HG02571 (cell line): ENCODE measurements around the gene LSM6.

Experiments
- ATAC-seq: cut with Tn5 transposase; IDR thresholded peaks from one replicate; pipeline ENCODE4 v1.9.1; 2021; ENCODE audit warnings: mild to moderate bottlenecking, moderate library complexity; ENCODE audit not compliant: unreplicated experiment

Gene LSM6

DNA sequence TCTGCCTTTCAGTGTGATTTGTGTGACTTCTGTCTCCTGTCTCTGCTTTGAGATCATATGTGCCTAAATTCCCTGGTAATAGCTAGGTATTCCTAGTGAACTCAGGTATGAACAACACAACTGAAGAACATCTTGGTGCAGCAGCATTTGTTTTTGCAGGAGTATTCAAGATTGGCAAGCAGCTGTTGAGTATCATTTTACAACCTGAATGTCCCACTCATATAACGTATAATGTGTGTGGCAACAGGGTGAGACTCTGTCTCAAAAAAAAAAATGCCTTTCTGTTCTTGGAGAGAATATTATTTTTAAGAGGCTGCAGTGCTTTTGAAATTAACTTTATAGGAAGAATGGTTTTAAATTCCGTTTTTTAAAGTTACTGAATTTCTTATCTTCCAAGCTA, 7.7 kb downstream of the LSM6 start:
- ATAC-seq: no peak

DNA sequence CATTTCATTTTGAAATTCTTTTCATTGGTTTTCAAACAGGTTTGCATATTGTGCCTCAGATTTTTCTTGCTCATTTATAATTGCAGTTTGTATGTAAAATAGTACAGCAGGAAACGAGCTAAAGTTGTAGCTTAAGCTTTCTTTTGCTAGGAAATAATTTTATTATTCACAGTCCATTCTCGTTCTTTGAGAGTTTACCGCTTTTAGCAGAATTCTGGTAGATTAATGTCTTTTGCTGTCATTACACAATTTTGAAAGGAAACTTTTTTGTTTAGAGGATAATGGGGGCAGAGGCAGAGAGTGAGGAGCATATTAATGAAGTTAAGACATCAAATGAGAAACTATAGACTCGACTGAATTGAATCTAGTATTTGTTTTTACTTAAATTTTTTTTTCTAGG, 10.5 kb downstream of the LSM6 start:
- ATAC-seq: no peak

DNA sequence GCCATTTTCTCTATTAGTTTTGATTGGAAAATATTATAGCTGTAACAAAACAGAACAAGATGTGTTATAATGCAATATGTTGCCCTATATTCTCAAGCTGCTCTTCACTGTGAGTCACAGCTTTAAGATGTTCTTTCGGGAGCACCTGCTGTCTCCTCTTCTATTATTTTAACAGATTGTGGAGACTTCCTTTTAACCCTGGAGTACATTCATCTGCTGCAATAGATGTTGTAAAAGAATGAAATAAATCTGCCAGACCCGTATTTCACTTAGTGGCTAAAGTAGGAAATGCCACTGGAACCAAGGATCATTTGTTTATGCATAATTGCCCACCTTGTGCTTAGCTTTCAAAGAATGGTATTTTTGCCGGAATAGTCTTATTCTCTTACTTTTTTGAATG, 11.1 kb downstream of the LSM6 start:
- no peak for ATAC-seq

DNA sequence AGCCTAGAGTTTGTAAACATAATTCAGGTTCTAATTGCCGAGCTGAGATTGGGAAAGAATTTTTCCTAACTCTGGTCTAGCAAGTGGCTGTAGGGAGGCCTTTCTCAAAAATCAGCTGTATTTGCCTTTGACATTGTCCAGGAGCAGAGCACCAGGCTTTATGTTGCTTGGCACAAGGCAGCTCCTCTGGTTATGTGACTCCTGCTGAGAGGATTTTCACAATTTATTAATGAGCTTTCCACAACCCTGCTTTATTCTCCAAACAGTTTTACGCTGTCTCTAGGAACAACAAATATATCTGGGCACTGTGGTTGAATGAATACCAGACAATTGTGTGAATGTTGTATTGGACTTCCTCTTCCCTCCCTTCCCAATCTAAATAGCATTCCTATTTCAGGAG, 14.9 kb downstream of the LSM6 start:
- no peak for ATAC-seq

DNA sequence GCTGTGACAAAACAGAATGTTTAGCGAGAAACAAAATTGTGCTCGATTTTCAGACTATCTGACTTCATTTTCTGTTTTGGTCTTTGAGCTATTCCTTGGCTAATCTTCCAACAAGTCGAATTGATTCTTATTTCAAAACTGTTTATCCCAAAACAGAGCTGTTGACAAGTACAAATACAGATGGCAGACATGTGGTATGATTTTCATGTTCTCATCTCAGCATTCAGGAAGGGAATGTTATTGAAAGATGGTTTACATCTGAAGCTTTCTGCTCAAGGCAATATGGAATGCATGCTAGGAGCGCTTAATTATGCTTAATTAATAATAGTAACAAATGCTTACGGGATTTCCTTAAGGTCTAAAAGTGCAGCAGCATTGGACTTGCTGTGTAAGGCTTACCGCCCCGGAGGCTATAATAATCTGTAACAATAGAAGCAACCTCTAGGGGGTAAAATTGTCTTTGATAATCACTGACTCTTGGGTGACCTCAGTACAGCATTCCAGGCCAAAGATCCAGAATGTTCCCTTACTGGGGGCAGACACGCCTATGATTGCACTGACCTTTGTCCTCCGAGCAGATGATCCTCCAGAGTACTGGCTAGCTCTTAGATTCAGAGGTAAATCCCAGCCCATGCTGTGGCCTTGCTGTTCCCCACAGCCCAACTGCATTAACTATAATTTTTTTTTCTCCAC, 16.4 kb downstream of the LSM6 start:
- no peak for ATAC-seq

DNA sequence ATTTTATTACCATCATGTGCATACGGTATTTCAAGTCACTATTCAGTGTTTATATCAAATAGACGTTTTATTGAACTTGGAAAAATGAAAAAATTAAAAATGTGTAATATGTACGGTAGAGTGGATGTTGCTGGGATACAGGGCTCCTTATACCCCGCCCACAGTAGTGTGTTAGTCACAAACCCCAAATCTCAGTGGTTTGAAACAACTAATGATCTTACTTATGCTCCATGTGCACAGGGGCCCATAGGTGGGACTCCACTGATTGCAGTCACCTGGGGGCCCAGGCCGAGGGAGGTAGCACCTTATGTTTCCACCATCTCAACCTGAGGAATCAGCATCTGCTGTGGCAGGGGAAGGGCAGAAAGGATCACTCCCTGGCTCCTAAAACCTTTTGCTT, 18.1 kb downstream of the LSM6 start:
- ATAC-seq: no peak

DNA sequence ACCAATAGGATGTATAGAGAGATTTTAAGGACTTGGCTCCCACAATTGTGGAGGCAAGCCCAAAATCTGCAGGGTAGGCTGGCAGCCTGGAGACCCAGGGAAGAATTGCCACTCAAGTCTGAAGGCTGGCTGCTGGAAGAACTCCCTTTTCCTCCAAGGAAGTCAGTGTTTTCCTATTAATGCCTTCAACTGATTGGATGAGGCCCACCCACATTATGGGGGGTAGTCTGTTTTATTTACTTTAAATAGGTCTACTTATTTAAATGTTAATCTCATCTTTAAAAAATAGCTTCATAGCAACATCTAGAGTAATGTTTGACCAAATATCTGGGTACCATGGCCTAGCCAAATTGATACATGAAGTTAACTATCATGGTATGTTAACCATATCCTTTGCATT, 18.7 kb downstream of the LSM6 start:
- no peak for ATAC-seq

DNA sequence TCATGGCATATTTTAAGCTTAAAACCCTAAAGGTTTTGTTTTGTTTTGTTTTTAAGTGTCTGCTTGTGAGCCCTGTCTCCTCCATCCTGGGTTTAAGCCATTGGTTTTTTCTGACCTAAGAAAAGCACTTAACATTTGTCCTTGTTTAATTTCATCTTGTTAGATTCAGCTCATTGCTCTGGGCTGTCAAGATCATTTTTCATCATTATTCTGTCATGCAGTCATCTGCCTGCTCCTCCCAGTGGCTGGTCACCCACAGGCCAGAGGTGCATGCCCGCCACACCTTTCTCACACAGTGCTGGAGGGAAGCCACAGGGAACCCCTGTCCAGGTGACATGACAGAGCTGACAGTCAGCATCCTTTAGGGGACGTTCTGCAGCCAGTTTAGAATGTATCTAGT, 27.1 kb downstream of the LSM6 start:
- ATAC-seq: no peak

DNA sequence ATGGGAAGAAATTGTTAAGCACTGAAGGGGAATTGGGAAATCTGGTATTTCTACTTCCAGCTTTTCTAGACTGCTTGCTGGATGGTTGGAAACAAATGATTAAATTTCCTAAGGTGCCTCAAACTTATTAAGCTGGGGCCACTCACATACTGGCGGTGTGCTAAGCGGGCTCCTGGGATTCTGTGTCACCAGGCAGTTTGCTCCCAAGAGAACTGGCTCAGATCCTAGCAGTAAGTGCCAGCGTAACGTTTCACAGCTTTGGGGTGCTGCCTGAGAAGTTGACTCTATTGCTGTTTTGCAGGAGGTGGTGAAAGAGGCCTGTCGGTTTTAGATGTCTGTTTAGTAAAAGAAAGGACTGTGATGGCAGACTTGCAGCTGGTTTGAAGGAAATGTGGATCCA, 31.9 kb downstream of the LSM6 start:
- ATAC-seq: no peak

DNA sequence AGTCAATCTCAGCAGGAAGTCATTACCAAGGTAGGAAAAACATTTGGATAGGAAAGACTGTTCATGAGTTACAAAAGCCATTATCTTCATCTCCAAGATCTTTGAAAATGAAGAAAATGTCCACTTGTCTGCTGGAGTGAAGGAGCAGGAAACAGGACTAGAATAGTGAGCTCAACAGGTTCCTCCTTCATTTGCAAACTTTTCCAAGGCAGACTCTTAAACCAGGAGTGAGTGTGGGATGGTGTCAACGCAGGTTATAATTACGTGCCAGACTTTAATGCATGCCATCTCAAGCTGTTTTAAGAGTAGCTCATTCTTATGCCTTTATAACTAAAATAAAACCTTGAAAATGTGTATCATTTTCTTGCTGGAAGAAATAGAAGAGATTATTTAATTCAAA, 35.4 kb downstream of the LSM6 start:
- ATAC-seq: no peak

DNA sequence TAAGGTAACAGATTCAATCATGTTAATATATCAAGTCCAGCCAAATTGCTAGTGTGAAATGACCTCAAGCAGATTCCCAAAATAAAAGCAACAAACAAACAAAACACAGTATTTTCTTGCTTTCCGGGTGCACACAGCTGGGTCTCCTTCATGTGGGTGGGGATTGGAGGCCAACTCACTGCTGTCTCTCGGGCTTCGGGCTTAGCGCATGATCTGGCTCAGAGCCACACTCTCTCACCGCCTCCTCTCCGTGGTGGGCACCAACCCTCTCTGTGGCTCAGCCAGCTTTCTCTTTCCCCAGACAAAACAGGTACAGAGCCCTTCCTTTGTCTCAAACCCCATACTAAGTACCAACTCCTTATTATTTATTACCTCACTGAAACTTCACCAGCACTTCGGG, 35.9 kb downstream of the LSM6 start:
- ATAC-seq: no peak

DNA sequence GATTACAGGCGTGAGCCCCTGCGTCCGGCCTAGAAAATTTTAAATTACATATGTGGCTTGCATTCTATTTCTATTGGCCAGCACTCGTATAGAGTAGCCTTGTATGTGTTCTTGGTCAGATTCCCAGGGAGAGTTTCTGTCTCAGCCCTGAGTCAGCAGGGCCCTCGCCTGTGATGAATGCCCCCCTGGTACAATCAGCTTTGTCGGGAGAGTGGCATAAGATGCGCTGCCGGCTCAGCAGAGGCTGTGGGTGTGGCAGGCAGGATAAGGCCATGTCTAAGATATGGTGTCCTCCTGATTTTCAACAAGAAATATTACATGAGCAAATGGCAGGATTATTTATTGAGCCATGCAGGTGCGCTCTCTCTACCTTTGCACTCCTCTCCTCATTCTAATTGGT, 37.3 kb downstream of the LSM6 start:
- ATAC-seq: no peak

DNA sequence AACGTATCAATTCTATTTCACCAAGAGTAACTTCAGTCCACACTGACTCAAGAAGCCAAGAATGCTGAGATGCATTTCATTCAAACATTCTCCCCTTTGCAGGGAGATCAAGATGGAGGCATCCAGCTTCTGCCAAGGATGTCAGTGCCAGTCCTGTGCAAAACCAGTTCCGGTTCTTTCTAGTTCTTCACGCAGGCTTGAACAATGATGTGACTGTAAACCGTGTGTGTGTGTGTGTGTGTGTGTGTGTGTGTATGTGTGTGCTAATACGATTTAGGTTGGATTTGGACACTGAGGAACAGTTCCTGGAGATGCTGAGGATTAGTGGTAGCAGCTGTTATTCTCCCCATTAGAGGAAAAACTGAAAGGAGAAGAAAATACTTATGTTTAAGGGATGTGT, 38.7 kb downstream of the LSM6 start, which contains the start of gene REELD1:
Gene REELD1 (plus strand): TSS at position 301 of the 400 bp plus-strand sequence. CDS start 2,415 bp downstream, outside the sequence.
- ATAC-seq: no peak

DNA sequence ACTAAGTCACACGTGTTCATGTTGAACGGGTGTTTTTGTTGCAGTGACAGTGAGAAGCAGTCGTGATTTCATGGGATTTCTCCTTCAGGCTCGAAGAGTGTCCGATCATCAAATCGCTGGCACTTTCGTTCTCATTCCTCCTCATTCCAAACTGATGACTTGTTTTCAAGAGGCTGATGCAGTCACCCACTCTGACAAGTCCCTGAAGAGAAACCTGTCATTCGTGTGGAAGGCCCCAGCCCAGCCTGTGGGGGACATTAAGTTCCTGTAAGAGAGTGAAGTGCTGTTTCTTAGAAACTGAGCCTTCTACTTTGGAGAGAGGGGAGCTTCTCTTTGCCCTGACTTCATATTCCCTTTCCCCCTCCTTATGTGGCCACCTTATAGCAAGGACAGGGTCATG, 46.8 kb downstream of the LSM6 start:
- ATAC-seq: no peak

DNA sequence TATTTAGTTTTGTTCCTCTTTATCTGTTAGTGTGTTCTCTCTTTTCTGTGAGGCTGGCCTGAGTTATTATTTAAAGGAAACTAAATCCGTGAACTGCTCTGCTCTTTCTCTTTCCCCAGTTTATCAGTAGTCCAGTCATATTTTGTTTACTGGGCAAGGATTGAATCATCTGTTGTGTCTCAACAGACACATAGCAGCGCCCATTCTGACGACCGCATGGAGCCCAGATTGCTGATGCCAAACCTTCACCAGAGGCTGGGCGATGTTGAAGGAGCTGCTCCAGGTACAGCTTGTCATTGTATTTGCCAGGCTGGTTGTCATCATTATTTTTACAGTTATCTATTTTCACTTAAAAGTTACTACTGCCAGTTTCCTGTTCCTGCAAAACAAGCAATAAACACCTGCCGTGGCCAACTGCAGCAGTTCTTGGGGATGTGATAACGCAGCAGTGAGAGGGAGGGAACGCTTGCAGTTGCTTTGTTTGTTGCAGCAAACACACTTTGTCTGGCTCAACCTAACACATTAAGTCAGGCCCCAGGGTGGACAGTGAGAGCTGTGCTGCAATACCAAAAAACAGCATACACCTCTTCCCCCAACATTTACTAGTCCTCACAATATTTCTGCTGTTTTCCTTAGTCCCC, 48.9 kb downstream of the LSM6 start:
- no peak for ATAC-seq

DNA sequence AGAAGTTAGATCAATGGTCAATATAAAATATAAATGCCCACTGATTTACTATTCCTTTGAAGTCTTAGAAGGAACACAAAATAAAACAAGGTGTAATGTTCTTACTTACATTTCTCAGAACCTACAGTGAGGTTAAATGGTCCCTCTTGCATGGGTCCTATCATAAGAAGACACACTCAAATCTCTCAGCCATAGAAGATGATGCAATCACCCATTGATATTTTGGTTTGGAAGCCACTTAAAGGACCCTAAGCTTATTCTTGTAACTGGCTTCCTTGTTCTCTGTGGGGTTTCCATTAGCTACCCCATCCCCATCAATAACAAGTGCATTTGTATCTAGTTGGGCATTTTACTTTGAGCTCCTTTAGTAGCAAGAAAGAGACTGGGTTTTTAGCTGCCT, 53.9 kb downstream of the LSM6 start:
- no peak for ATAC-seq

DNA sequence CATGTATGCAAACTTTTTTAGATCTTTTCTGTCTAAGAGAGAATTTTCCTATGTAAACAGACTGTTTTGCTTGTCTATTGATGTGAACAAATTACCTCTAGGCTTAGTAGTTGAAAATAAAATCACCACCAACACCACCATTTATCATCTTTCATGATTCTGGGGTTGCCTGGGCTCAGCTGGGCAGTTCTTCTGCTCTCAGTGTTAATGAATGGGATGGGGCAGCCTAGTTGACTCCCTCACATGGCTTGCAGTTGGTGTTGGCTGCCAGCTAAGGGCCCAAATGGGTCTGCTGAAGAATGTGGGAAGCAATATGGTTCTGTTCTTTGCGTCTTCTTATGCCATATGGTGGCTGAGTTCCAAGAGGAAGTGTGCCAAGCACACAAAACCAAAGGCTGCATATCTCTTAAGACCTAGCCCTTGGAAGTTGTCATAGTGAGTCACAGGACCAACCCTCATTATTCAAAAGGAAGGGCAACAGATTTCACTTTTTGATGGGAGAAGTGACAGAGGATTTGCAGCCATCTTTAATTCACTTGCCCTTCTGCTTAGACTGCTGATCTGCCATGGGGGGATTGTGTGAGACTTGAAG, 56.7 kb downstream of the LSM6 start:
- no peak for ATAC-seq

DNA sequence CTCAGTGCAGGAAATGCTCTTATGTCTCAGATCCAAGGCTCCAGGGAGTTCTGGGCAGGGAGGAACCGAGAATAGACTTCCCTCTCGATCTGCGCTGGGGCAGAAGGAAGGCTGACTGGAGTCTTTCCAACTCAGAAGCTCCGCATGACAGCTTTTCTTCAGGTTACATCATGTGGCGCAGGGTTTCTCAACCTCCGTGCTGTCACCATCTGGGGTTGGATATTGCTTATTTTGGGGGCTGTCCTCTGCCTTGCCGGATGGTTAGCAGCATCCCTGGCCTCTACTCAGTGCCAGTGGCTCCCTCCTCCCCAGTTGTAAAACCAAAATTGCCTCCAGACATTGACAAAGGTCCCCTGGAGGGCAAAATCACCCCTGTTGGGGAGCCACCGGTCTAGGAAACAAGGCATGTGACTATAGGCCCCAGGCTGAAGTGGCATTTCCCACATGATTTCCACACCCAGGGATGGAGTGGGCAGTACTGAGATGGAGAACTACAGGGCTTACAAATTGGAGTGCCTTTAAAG, 60.2 kb downstream of the LSM6 start:
- ATAC-seq: no peak

DNA sequence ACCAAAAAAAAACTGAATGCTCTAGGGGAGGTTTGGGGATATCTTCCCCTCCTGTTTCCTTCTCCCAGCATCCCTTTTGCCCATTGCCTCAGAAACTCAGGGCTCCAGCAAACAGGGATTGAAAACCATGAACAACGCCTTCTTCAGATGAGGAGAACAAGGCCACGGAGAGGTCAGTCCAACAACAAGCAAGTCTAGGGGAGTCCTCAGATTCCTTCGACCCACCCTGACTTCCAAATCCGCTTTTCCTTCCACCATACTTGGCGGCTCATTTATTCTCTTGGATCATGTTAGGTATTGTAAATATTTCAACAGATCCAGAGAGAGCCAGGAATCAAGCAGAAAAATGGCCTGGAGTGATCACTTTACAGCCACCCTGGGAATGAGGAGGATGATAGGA, 60.7 kb downstream of the LSM6 start:
- ATAC-seq: no peak

DNA sequence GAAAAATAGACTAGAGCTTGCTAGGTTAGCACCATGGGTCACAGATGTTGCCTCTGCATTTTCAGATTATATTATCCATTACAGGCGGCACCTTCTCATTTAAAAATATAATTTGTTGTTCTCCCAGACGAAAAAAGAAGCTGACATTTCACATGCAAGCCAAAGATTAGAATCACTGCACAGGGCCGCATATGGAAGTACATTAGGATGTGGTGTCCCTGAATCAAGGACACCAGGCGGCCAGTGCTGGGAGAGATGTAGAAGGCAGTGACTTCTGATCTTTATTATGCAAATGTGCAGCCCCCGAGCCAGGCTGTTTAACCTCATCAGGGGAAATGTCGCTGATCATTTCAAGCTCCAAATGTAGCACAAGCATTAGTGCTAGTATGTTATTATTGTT, 61.6 kb downstream of the LSM6 start:
- no peak for ATAC-seq

DNA sequence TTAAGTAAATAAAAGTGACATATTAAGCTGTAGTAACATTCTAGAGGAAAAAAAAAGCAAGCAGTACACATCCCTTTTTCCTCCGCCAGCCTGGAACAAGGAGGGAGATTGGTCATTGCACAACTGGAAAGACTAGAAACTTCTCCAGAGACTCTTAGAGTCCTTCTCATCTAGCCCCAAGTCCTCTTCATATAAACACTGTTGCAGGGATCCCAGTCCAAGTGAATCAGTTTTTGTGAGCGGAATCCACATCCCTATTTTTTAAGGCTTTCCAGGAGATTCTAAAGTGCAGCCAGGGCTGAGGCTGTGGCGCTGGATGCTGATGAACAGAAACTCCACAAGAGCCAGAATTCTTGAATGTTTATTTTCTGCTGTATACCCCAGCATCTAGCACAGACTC, 62.6 kb downstream of the LSM6 start:
- ATAC-seq: no peak
